Stomach (tissue), 9 donors: ENCODE data around the gene LIME1. TPM values are rescaled to one million over a fixed set of nuclear protein-coding genes. Genes with fewer than 3 reads are reported as not detected.

Experiments
- DNase-seq, 2 donors: peaks; one replicate each; pipeline versions ENCODE4 v3.0.0 to v3.0.0-alpha.2; 2013 to 2019
- H3K27ac ChIP-seq, 5 donors: fragments of 200-600 bp in 4 of 5; sonication (generic) in 4 of 5; one replicate each; pipeline ENCODE4 v1.5.1; 2013 to 2019; ENCODE audit warnings: mild to moderate bottlenecking in 1 of 5, moderate library complexity in 1 of 5
- H3K27me3 ChIP-seq, 3 donors: fragments of 200-600 bp; sonication (generic); one replicate each; pipeline ENCODE4 v1.5.1; 2017 to 2019; ENCODE audit warnings: mixed run types in 1 of 3
- H3K36me3 ChIP-seq, 4 donors: fragments of 200-600 bp; sonication (generic); 1 replicate in 3 of 4; 2 replicates in 1 of 4; pipeline ENCODE4 v1.5.1; 2016 to 2019
- H3K4me1 ChIP-seq, 4 donors: fragments of 200-600 bp; sonication (generic); one replicate each; pipeline ENCODE4 v1.5.1; 2016 to 2019
- H3K4me3 ChIP-seq, 4 donors: fragments of 200-600 bp; sonication (generic) in 3 of 4; one replicate each; pipeline ENCODE4 v1.5.1; 2016 to 2019; ENCODE audit warnings: mild to moderate bottlenecking in 1 of 4
- H3K9me3 ChIP-seq, 4 donors: fragments of 200-600 bp; sonication (generic); one replicate each; pipeline ENCODE4 v1.5.1; 2016 to 2019
- CTCF ChIP-seq, 7 experiments: fragments of 450-650 bp in 4 of 7; fragments of 200-600 bp in 3 of 7; sonication (generic) in 3 of 7; IDR thresholded peaks; one replicate each; pipeline ENCODE4 v1.5.1; 2016 to 2019; ENCODE audit warnings: antibody characterized with exemption in 7 of 7, control low read depth in 2 of 7, mild to moderate bottlenecking in 1 of 7
- EP300 ChIP-seq: sonication (generic); formaldehyde crosslinking; IDR thresholded peaks from one replicate; pipeline ENCODE4 v1.6.1; 2017; ENCODE audit warnings: antibody characterized with exemption
- POLR2A ChIP-seq, 4 donors: fragments of 450-650 bp; IDR thresholded peaks; one replicate each; pipeline ENCODE4 v1.6.1; 2016; ENCODE audit warnings: antibody characterized with exemption in 4 of 4, control low read depth in 2 of 4, mild to moderate bottlenecking in 1 of 4, moderate library complexity in 1 of 4
- POLR2AphosphoS5 ChIP-seq, 3 donors: sonication (generic); formaldehyde crosslinking; IDR thresholded peaks; one replicate each; pipeline ENCODE4 v1.6.1; 2016; ENCODE audit warnings: antibody characterized with exemption in 3 of 3
- WGBS, 5 donors: extraction: QIAGEN DNeasy Blood & Tissue Kit in 3 of 5; methylation state at CpG; one replicate each; pipeline versions ENCODE4 v1.1.5 to v1.1.7; 2013 to 2018; 5-methylcytosine and 5-hydroxymethylcytosine counted together
- intact Hi-C: fragments of 100-400 bp; cut with DNase I; formaldehyde crosslinking; loops from one replicate; pipeline ENCODE4 v1.15.1; 2023; ENCODE audit warnings: low total_unique reads
- polyA plus RNA-seq, 3 donors: library from polyadenylated mRNA; stranded (reverse); fragments of 200-250 nt; gene quantifications; one replicate each; pipeline ENCODE4 v1.2.3, GENCODE V29; 2013
- total RNA-seq, 5 donors: library from RNA; depleted of rRNA; stranded (reverse); fragments of >200 nt; gene quantifications; one replicate each; pipeline versions ENCODE4 v1.1.0 to v1.2.3, GENCODE V29; 2014 to 2016
- donor health status: healthy with polysubstance abuse.
- donor health status: Bipolar disorder and iron deficiency.
- donor health status: healthy.

The LIME1 gene
- total and polyA plus RNA-seq, 8 donors = 3.6 to 117 (median 18.5) TPM

DNA sequence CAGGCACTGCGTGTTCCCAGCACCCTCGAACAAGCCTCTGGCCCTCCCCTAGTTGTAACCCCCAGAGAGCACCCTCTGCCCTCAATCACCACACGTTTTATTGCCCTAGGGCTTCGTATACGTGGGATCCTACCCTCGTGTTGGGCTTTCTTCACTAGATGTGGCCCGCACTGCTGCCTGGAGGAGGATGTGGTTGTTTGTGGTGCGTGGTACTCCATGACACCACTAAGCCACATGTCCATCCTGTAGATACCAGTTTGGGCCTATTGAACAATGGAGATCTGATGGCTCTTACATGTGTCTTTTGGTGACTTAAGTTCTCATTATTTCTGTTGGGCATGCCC is 20.2 kb downstream of the LIME1 start:
- H3K4me1 ChIP-seq = no peaks in the 10 kb centered on the region
- intact Hi-C loops = no loop called here
- H3K9me3 ChIP-seq = no peaks in the 10 kb centered on the region
- no peak overlapping the region for H3K27ac ChIP-seq
- no peak for DNase-seq
- 52 to 60% (median 53%) methylated on average over 7 to 8 of the region's 8 CpGs for WGBS, 5 donors
- peaks cover 0 to 6% (median 0%) of the 10 kb centered on the region in 4 donors for H3K36me3 ChIP-seq
- no peaks in the 10 kb centered on the region for H3K27me3 ChIP-seq
- TF ChIP-seq POLR2A (IDR thresholded peaks at IDR 0.05) = no peak
- no peak for TF ChIP-seq CTCF (IDR thresholded peaks at IDR 0.05)
- TF ChIP-seq EP300 = no peak
- no peak for TF ChIP-seq POLR2AphosphoS5 (IDR thresholded peaks at IDR 0.05)
- H3K4me3 ChIP-seq = no peak overlapping the region

DNA sequence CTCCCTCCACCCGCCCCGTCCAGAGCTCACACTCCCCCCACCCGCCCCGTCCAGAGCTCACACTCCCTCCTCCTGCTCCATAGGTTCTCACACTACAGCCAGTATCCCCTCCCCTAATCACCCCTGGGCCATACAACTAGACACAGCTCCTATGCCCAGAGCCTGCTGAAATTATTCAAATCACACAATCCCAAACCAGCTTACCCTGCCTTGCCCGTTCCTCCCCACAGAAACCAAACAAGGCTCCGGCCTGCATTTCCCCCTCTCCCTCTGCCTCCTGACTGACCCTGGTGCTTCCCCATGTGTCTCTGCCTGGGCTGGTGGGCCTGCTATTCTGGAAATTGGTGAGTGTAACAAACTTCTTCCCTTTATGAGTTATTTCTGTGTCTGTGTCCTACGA is 21.7 kb downstream of the LIME1 start:
- no peak for DNase-seq
- TF ChIP-seq CTCF (IDR thresholded peaks at IDR 0.05) (no peak), POLR2A (IDR thresholded peaks at IDR 0.05) (no peak), EP300 (no peak), POLR2AphosphoS5 (IDR thresholded peaks at IDR 0.05) (no peak)

DNA sequence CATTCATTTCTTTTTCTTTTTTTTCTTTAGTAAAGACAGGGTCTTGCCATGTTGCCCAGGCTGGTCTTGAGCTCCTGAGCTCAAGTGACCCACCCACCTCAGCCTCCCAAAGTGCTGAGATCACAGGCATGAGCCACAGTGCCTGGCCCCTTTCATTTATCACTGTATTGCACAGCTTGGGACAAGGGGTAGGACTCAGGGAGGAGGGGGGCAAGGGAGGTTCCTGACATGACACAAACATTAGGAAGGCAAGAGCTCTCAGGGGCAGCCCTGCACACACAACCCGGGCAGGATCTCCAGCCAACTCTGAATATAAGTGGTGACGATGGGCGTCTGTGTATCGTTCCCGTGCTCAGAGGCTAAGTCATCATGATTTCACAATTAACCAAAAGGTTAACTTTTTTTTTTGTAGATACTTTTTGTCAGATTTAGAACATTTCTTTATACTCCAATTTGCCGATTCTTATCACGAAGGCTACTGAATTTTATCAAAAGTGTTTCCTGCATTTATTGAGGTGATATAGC is 23.0 kb downstream of the LIME1 start:
- peaks cover 0 to 6% (median 0%) of the 10 kb centered on the region in 4 donors for H3K36me3 ChIP-seq
- TF ChIP-seq POLR2A (IDR thresholded peaks at IDR 0.05) (no peak), EP300 (no peak), CTCF (IDR thresholded peaks at IDR 0.05) (no peak), POLR2AphosphoS5 (IDR thresholded peaks at IDR 0.05) (no peak)
- no peak overlapping the region for H3K27ac ChIP-seq
- H3K4me3 ChIP-seq = no peak overlapping the region
- no peaks in the 10 kb centered on the region for H3K27me3 ChIP-seq
- no peak for DNase-seq
- no peaks in the 10 kb centered on the region for H3K4me1 ChIP-seq
- no peaks in the 10 kb centered on the region for H3K9me3 ChIP-seq
- intact Hi-C loops = no loop called here
- 71 to 88% (median 83%) methylated on average over 7 of the region's 7 CpGs for WGBS, 5 donors

More for the DNA sequence above, 21.7 kb downstream of the LIME1 start:
- intact Hi-C loops = no loop called here
- no peak overlapping the region for H3K4me3 ChIP-seq
- H3K27ac ChIP-seq = no peak overlapping the region
- H3K9me3 ChIP-seq = no peaks in the 10 kb centered on the region
- peaks cover 0 to 3% (median 0%) of the 10 kb centered on the region in 4 donors for H3K36me3 ChIP-seq
- H3K27me3 ChIP-seq = no peaks in the 10 kb centered on the region
- 78 to 91% (median 84%) methylated on average over 3 to 7 of the region's 7 CpGs for WGBS, 5 donors
- H3K4me1 ChIP-seq = no peaks in the 10 kb centered on the region

DNA sequence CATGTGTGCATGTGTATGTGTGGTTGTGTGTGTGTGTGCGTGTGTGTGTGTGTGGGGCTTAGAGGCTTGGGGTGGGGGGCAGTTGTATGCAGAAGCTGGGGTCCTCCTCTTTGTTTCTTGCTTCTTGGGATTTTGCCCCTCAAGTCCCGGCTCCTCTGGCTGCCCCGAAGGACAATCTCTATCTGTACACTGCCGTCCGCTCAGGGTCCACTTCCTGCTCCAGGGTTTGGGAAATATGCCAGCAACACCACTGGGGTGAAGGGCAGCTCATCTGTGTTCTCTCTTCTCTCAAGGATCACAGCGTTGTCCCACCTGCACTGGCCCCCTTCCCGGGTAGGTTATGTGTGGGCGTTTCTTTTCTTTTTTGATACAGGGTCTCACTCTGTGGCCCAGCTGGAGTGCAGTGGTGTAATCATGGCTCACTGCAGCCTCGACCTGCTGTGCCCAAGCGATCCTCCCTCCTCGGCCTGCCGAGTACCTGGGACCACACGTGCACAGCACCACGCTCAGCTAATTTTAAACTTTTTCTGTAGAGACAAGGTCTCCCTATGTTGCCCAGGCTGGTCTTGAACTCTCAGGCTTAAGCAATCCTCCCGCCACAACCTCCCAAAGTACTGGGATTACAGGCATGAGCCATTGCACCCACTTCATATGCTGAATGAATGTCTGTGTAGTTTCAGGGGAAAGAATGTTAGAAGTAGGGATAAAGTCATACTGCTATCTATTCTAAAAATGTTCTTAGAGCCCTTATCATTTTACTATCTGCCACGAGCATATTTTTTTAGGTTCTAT is 28.8 kb downstream of the LIME1 start:
- no peaks in the 10 kb centered on the region for H3K9me3 ChIP-seq
- intact Hi-C loops = no loop called here
- no peak for DNase-seq
- no peaks in the 10 kb centered on the region for H3K4me1 ChIP-seq
- H3K36me3 ChIP-seq = peaks cover 0 to 26% (median 22%) of the 10 kb centered on the region in 4 donors
- no peaks in the 10 kb centered on the region for H3K27me3 ChIP-seq
- WGBS, 5 donors = 76 to 78% (median 77%) methylated on average over 16 of the region's 16 CpGs
- TF ChIP-seq POLR2A (IDR thresholded peaks at IDR 0.05) (no peak), CTCF (IDR thresholded peaks at IDR 0.05) (no peak), POLR2AphosphoS5 (IDR thresholded peaks at IDR 0.05) (no peak), EP300 (no peak)
- no peak overlapping the region for H3K4me3 ChIP-seq
- H3K27ac ChIP-seq = no peak overlapping the region
